OCI-LY1 (cell line): Measurements from ENCODE around the gene SLC17A2.

Experiments used
- H2AFZ ChIP-seq: fragments of 200-600 bp; sonication (generic), shearing (Covaris generic); 2 replicates; pipeline ENCODE4 v1.6.0; 2014; ENCODE audit warnings: antibody characterized with exemption, mild to moderate bottlenecking, low read length
- H3F3A ChIP-seq: fragments of 200-600 bp; sonication (generic), shearing (Covaris generic); 2 replicates; pipeline ENCODE4 v1.6.0; 2014; ENCODE audit warnings: mild to moderate bottlenecking, antibody characterized with exemption, low read length, moderate library complexity; ENCODE audit not compliant: insufficient read depth
- H3K27ac ChIP-seq: fragments of 200-600 bp; sonication (generic); 2 replicates; pipeline ENCODE4 v1.5.1; 2014; ENCODE audit warnings: low read length, mixed run types, mild to moderate bottlenecking, low read depth; ENCODE audit not compliant: poor library complexity, severe bottlenecking
- H3K27me3 ChIP-seq: fragments of 200-600 bp; sonication (generic); 2 replicates; pipeline ENCODE4 v1.6.0; 2014; ENCODE audit warnings: antibody characterized with exemption, mild to moderate bottlenecking, low read length, moderate library complexity; ENCODE audit not compliant: insufficient read depth
- H3K36me3 ChIP-seq: fragments of 200-600 bp; sonication (generic); 2 replicates; pipeline ENCODE4 v1.6.1; 2014; ENCODE audit warnings: mild to moderate bottlenecking, antibody characterized with exemption, low read length, moderate library complexity, mixed read lengths; ENCODE audit not compliant: insufficient read depth
- H3K4me1 ChIP-seq: fragments of 200-600 bp; sonication (generic); 2 replicates; pipeline ENCODE4 v1.5.1; 2014; ENCODE audit warnings: mild to moderate bottlenecking, low read length, moderate library complexity; ENCODE audit not compliant: insufficient read depth, severe bottlenecking
- H3K4me2 ChIP-seq: fragments of 200-600 bp; sonication (generic), shearing (Covaris generic); 2 replicates; pipeline ENCODE4 v1.6.1; 2014; ENCODE audit warnings: low read length
- H3K4me3 ChIP-seq: fragments of 200-600 bp; sonication (generic); 2 replicates; pipeline ENCODE4 v1.5.1; 2014; ENCODE audit warnings: low read length, low read depth, mild to moderate bottlenecking, mixed read lengths; ENCODE audit not compliant: poor library complexity, severe bottlenecking
- H3K79me2 ChIP-seq: fragments of 200-600 bp; shearing (Covaris generic); 2 replicates; pipeline ENCODE4 v1.6.1; 2016; ENCODE audit warnings: mixed run types, low read length, mixed read lengths; ENCODE audit not compliant: insufficient read depth
- H3K9ac ChIP-seq: fragments of 200-600 bp; sonication (generic), shearing (Covaris generic); 2 replicates; pipeline ENCODE4 v1.6.1; 2014; ENCODE audit warnings: mild to moderate bottlenecking, low read length, mixed read lengths
- H3K9me2 ChIP-seq: fragments of 200-600 bp; sonication (generic), shearing (Covaris generic); 2 replicates; pipeline ENCODE4 v1.6.1; 2014; ENCODE audit warnings: low read depth, mild to moderate bottlenecking, low read length, mixed read lengths
- H3K9me3 ChIP-seq: fragments of 200-600 bp; shearing (Covaris generic); 2 replicates; pipeline ENCODE4 v1.6.1; 2014; ENCODE audit warnings: low read length, mixed read lengths
- H4K20me1 ChIP-seq: fragments of 200-600 bp; sonication (generic), shearing (Covaris generic); 2 replicates; pipeline ENCODE4 v1.6.0; 2016; ENCODE audit warnings: mild to moderate bottlenecking, low read length; ENCODE audit not compliant: insufficient read depth
- EZH2 ChIP-seq: fragments of 200-600 bp; sonication (generic), shearing (Covaris generic); IDR thresholded peaks from 2 replicates; pipeline ENCODE4 v1.8.0; 2017; ENCODE audit warnings: borderline replicate concordance, mixed run types, mild to moderate bottlenecking, antibody characterized with exemption, low read length, moderate library complexity, mixed read lengths
- TF ChIP-seq, protein P1 (sequence below): fragments of 200-600 bp; sonication (generic), shearing (Covaris generic); IDR thresholded peaks from 2 replicates; pipeline ENCODE4 v1.5.1; 2017; ENCODE audit warnings: mild to moderate bottlenecking, antibody characterized with exemption, low read length, moderate library complexity, mixed read lengths

The SLC17A2 gene

DNA sequence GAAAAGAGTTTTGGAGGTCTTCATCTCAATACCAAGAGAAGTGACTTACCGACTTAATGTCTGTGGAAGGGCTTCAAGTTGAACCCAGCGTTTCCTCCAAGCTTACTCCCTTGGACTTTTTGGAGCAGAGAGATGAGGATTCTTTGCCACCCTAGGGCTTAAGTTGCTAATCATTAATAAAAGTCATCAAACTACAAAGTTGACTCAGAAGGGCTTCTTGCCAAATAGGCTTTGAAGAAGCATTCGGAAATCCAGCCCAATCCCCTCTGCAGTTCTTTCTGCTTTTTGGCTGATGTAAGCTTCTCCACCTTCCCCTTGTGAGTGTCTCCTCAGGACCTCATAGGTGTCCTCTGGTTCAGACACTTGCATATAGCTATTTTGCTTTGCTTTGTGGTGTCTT is 56.4 kb downstream of the SLC17A2 start, which contains the start of gene SLC17A3:
SLC17A3 (minus strand) TSS at position 126 of the 400 bp plus-strand sequence. CDS start 5,856 bp downstream, outside the sequence.
- Histone ChIP-seq H2AFZ (no peak within 1 kb of the TSS), H3K27ac (no peak within 1 kb of the TSS), H3K9me3 (no peaks in the 10 kb centered on the region), H3K36me3 (no peaks in the 10 kb centered on the region), H3F3A (no peaks in the 10 kb centered on the region), H3K4me1 (no peaks in the 10 kb centered on the region), H3K4me3 (no peak within 1 kb of the TSS), H3K79me2 (no peaks in the 10 kb centered on the region), H3K4me2 (no peak within 1 kb of the TSS), H3K9ac (no peak within 1 kb of the TSS), H3K27me3 (no peaks in the 10 kb centered on the region), H3K9me2 (no peaks in the 10 kb centered on the region), H4K20me1 (no peaks in the 10 kb centered on the region)
- TF ChIP-seq, protein P1, sequence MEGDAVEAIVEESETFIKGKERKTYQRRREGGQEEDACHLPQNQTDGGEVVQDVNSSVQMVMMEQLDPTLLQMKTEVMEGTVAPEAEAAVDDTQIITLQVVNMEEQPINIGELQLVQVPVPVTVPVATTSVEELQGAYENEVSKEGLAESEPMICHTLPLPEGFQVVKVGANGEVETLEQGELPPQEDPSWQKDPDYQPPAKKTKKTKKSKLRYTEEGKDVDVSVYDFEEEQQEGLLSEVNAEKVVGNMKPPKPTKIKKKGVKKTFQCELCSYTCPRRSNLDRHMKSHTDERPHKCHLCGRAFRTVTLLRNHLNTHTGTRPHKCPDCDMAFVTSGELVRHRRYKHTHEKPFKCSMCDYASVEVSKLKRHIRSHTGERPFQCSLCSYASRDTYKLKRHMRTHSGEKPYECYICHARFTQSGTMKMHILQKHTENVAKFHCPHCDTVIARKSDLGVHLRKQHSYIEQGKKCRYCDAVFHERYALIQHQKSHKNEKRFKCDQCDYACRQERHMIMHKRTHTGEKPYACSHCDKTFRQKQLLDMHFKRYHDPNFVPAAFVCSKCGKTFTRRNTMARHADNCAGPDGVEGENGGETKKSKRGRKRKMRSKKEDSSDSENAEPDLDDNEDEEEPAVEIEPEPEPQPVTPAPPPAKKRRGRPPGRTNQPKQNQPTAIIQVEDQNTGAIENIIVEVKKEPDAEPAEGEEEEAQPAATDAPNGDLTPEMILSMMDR, result no peak
- no peak for TF ChIP-seq EZH2

DNA sequence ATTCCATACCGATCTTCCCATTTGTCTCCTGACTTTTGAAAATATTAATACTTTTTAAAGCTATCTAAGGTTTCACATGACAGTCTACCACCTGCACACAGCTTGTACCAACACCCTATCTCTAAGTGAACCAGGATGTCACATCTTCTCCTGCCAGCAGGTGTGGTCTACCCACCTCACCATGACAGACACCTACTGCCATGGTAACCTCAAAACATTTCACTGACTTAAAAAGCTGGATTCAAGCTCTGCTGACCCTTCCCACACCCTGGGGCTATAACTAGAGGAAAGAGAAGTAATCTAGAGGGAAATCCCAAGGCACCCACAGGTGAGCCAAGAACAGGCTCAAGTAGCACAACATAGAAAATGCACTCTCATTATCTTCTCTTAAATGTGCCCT is 57.7 kb downstream of the SLC17A2 start:
- Histone ChIP-seq H3K4me3 (no peak overlapping the region), H4K20me1 (no peaks in the 10 kb centered on the region), H3K36me3 (no peaks in the 10 kb centered on the region), H3F3A (no peaks in the 10 kb centered on the region), H3K79me2 (no peaks in the 10 kb centered on the region), H3K9ac (no peak overlapping the region), H3K4me1 (no peaks in the 10 kb centered on the region), H2AFZ (no peak overlapping the region), H3K9me2 (no peaks in the 10 kb centered on the region), H3K4me2 (no peak overlapping the region), H3K9me3 (no peaks in the 10 kb centered on the region), H3K27me3 (no peaks in the 10 kb centered on the region), H3K27ac (no peak overlapping the region)
- TF ChIP-seq, protein P1, result no peak
- TF ChIP-seq EZH2, result no peak

DNA sequence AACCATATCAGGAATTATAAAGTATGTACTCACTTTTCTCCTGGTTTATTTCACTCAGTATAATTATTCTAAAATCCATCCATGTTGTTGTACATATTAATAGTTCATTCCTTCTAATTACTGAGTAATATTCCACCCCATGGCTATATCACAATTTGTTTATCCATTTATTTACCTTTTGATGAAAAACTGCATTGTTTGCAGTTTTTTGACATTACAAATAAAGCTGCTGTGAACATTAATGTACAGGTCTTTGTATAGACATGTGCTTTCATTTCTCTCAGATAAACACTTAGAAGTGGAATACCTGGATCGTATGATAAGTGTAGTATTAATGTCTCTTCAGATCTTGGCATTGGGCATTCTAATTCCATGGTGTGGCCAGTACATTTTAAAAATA is 60.7 kb downstream of the SLC17A2 start:
- Histone ChIP-seq H3K4me1 (no peaks in the 10 kb centered on the region), H3K36me3 (no peaks in the 10 kb centered on the region), H3K27me3 (no peaks in the 10 kb centered on the region), H3K27ac (no peak overlapping the region), H3K79me2 (no peaks in the 10 kb centered on the region), H3K9me3 (no peaks in the 10 kb centered on the region), H4K20me1 (no peaks in the 10 kb centered on the region), H3K4me3 (no peak overlapping the region), H3K9me2 (no peaks in the 10 kb centered on the region), H3F3A (no peaks in the 10 kb centered on the region), H3K4me2 (no peak overlapping the region), H2AFZ (no peak overlapping the region), H3K9ac (no peak overlapping the region)
- TF ChIP-seq, protein P1, result no peak
